LNCaP clone FGC (cell line): ENCODE data around the gene IGSF11.

ENCODE experiments used
- DNase-seq: peaks from one replicate; pipeline ENCODE4 v3.0.0-alpha.2; 2011; ENCODE audit warnings: low read depth
- H3K4me3 ChIP-seq: 2 replicates; pipeline ENCODE4 v1.5.1; 2011; ENCODE audit warnings: mild to moderate bottlenecking, low read depth, low read length, control low read depth
- TF ChIP-seq, protein P1 (sequence below): IDR thresholded peaks from 2 replicates; pipeline ENCODE4 v1.5.1; 2012; ENCODE audit warnings: mild to moderate bottlenecking; ENCODE audit not compliant: control insufficient read depth, insufficient read depth; ENCODE audit errors: extremely low read depth

IGSF11 gene

DNA sequence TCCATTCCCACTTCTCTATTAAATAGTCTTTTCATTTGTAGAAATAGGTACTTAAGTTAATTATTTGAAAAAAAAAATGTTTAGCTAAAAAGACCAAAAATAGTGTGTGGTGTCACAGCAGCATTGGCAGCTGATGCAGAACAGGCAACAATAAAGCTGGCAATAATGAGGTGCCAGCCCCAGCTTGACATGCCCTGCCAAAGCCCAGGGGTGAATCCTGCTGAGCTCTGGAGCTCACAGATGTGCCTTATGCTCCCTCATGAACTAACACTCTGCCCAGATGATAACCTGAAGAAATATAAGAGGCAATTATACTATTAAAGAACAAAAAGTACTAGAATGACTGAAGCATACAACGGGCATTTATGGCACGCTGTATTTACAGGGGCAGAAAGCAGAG lies 63.8 kb downstream of the IGSF11 start:
- no peak overlapping the region for H3K4me3 ChIP-seq
- TF ChIP-seq, protein P1, sequence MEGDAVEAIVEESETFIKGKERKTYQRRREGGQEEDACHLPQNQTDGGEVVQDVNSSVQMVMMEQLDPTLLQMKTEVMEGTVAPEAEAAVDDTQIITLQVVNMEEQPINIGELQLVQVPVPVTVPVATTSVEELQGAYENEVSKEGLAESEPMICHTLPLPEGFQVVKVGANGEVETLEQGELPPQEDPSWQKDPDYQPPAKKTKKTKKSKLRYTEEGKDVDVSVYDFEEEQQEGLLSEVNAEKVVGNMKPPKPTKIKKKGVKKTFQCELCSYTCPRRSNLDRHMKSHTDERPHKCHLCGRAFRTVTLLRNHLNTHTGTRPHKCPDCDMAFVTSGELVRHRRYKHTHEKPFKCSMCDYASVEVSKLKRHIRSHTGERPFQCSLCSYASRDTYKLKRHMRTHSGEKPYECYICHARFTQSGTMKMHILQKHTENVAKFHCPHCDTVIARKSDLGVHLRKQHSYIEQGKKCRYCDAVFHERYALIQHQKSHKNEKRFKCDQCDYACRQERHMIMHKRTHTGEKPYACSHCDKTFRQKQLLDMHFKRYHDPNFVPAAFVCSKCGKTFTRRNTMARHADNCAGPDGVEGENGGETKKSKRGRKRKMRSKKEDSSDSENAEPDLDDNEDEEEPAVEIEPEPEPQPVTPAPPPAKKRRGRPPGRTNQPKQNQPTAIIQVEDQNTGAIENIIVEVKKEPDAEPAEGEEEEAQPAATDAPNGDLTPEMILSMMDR, result no peak
- no peak for DNase-seq

DNA sequence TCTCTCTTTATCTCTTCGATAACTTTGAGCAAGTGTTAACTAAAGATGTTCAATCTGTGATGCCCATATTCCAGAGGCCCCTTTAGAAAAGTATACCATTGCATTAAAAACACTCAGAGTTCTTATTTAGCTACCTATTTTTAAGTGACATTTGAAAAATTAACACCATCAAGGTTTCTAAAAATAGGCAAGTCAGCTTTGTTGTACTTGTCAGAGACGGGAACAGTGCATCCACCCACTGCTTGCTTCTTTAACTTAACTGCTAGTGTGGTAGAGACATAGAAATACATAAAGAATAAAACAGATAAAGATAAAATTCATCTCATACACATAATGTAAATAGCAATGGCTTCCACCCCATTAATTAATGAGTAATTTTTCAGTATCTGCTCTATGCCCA lies 66.0 kb downstream of the IGSF11 start:
- no peak for DNase-seq
- no peak overlapping the region for H3K4me3 ChIP-seq

DNA sequence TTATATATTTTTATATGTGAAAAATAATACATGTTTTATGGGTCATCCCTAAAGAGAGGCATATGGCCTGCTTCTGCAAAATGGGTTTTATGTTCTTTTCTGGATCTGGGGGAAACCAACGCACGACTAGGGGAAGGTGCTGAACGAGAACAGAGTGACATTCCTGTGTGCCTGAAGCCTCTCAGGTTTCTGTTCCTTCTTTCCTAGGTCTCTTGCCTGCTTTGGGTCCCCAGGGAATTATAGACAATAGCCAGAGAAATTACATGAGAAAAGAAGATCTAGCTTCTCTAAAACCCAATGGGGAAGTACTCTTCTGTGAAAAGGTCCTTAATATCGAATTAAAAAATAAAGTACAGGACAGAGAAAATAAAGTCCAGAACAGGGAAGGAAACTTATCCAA lies 66.5 kb downstream of the IGSF11 start:
- H3K4me3 ChIP-seq, result no peak overlapping the region
- TF ChIP-seq, protein P1, result no peak
- DNase-seq, result no peak

More for the DNA sequence above, 66.0 kb downstream of the IGSF11 start:
- TF ChIP-seq, protein P1, result no peak

DNA sequence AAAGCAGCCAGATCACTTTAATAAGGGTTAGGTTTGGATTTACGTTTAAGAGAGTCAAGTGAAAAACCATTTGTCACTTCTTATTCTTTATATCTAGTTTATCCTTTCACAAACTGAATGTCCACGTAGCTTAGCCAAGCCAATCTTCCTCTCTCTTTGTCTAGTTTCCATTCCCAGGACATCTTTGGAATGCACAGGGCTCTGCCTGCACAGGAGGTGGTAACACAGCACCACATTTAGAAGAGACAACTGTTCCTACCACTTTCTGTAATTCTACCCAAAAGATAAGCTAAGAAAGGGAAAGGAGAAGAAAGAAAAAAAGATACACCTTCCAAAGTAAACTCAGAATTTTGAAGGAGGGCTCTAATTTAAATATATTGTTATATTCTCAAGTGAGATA lies 67.9 kb downstream of the IGSF11 start:
- TF ChIP-seq, protein P1, result no peak
- no peak for DNase-seq
- no peak overlapping the region for H3K4me3 ChIP-seq

DNA sequence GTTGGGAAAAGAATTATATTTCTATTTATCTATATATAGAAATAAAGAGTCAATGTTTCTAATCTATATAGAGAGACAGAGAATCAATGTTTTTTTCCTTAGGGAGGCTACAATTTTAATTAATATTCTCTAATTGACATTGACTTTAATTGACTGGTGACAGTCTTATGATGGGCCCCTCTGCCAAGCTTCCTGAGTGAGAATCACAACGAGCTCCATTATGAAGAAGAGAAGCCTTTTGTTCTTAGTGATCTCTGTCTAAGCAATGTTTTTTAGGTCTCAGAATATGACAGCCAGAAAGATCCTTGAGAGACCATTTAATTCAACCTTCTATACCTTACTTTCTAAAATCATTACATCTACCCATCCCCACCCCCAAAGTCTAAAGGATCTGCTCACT lies 70.9 kb downstream of the IGSF11 start:
- TF ChIP-seq, protein P1, result no peak
- no peak for DNase-seq
- H3K4me3 ChIP-seq, result no peak overlapping the region

DNA sequence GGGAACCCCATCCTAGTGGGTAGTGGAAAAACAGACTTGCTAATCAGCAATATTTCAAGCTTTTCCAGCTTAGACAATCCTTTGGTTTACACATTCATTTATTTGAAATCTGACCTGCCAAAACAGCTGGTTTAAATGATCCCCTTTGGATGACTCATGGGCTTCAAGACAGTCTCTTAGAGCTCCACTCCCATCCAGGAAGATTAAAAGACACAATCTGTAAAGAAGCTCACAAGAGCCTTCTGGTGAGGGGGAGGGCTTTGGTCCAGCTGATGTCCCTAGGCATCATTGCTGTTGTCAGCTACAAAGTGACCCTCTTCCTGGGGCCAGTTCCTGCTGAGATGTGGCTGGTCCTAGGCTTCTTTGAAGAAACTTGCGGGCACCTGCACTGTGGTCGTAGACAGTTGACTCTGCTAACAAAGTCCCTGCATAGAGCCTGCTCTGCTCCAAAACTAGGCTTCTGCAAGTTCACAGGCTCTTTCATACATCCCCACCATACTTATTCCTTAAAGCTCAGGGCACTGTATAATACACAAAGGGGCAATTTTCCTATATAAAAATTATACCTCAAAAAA lies 73.7 kb downstream of the IGSF11 start:
- H3K4me3 ChIP-seq, result no peak overlapping the region
- TF ChIP-seq, protein P1, result no peak
- DNase-seq, result no peak

DNA sequence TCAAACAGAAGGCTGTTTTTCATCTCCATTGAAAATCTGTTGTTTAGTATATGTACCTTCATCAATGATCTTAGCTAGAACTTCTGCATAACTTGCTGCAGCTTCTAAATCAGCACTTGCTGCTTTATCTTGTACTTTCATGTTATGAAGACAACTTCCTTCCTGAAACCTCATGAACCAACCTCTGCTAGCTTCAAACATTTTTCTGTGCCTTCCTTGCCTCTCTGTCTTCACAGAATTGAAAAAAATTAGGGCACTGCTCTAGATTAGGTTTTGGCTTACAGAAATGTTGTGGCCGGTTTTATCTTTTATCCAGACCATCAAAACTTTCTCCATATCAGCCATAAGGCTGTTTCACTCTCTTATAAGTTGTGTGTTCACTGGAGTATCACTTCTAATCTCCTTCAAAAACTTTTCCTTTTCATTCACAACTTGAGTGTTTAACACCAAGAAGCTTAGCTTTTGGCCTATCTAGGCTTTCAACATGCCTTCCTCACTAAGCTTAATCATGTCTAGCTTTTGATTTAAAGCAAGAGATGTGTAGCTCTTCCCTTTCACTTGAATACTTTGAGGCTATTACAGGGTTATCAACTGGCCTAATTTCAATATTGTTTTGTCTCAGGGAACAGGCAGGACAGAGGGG lies 78.6 kb downstream of the IGSF11 start:
- TF ChIP-seq, protein P1, result no peak
- DNase-seq, result no peak
- no peak overlapping the region for H3K4me3 ChIP-seq
